OCI-LY3 (cell line): Measurements from ENCODE around the gene PARD3B.

Source experiments
- H2AFZ ChIP-seq: fragments of 200-600, 300-600 bp; shearing (Covaris generic); 2 replicates; pipeline ENCODE4 v1.6.0; 2014; ENCODE audit warnings: antibody characterized with exemption, low read depth, low read length
- H3K27ac ChIP-seq: fragments of 200-600, 300-600 bp; sonication (generic); 2 replicates; pipeline ENCODE4 v1.5.1; 2014; ENCODE audit warnings: mild to moderate bottlenecking, low read length, moderate library complexity, mixed read lengths
- H3K27me3 ChIP-seq: fragments of 200-600, 300-600 bp; sonication (generic); 2 replicates; pipeline ENCODE4 v1.6.1; 2014; ENCODE audit warnings: low read depth, low read length, mixed read lengths
- H3K36me3 ChIP-seq: fragments of 200-600, 300-600 bp; sonication (generic); replicated peaks from 2 replicates; pipeline ENCODE3; 2014; ENCODE audit warnings: low read depth, low read length, mixed read lengths
- H3K4me1 ChIP-seq: fragments of 300-600, 200-600 bp; sonication (generic); 2 replicates; pipeline ENCODE4 v1.6.1; 2014; ENCODE audit warnings: low read length, mixed read lengths
- H3K4me2 ChIP-seq: fragments of 200-600, 300-600 bp; sonication (generic); 2 replicates; pipeline ENCODE4 v1.6.1; 2014; ENCODE audit warnings: low read length, mixed read lengths
- H3K4me3 ChIP-seq: fragments of 300-600, 200-600 bp; sonication (generic); 2 replicates; pipeline ENCODE4 v1.5.1; 2014; ENCODE audit warnings: antibody characterized with exemption, mild to moderate bottlenecking, low read length, moderate library complexity
- H3K79me2 ChIP-seq: fragments of 300-600, 200-600 bp; shearing (Covaris generic); 2 replicates; pipeline ENCODE4 v1.6.1; 2014; ENCODE audit warnings: mild to moderate bottlenecking, low read length, mixed read lengths
- H3K9ac ChIP-seq: fragments of 300-600, 200-600 bp; shearing (Covaris generic); 2 replicates; pipeline ENCODE4 v1.6.0; 2014; ENCODE audit warnings: mild to moderate bottlenecking, low read length, moderate library complexity
- H3K9me3 ChIP-seq: fragments of 200-600, 300-600 bp; shearing (Covaris generic); 2 replicates; pipeline ENCODE4 v1.6.1; 2014; ENCODE audit warnings: low read length, mixed read lengths; ENCODE audit not compliant: insufficient read depth
- H4K20me1 ChIP-seq: fragments of 200-600, 300-600 bp; sonication (generic); 2 replicates; pipeline ENCODE4 v1.6.1; 2016; ENCODE audit warnings: low read length, mixed read lengths; ENCODE audit not compliant: insufficient read depth
- EZH2phosphoT487 ChIP-seq: fragments of 200-600 bp; shearing (Covaris generic); IDR thresholded peaks from 2 replicates; pipeline ENCODE4 v1.6.1; 2018; ENCODE audit warnings: antibody characterized with exemption, mixed run types, low read depth
- TF ChIP-seq, protein P1 (sequence below): fragments of 200-600, 300-600 bp; sonication (generic); IDR thresholded peaks from 2 replicates; pipeline ENCODE4 v1.5.1; 2014; ENCODE audit warnings: antibody characterized with exemption, low read length, low read depth

The PARD3B gene

DNA sequence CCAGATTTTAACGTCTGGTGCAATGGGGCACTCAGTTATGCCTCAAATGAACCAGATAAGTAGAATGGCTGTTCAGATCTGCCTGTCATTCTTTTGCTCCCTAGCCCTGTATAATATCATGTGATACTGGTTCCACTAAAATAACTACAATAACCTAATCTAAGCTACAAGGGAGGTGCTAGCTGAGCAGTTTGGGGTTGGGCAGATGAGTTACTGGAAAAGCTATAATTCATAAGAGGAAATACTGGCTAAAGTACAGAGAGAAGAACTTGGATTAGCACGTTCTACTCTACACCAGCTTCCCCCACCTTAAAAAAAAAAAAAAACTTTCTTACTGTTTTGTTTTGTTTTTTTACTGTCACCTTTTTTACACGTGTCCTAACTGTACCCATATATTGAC, 953.7 kb downstream of the PARD3B start:
- no peak for TF ChIP-seq EZH2phosphoT487
- TF ChIP-seq, protein P1, sequence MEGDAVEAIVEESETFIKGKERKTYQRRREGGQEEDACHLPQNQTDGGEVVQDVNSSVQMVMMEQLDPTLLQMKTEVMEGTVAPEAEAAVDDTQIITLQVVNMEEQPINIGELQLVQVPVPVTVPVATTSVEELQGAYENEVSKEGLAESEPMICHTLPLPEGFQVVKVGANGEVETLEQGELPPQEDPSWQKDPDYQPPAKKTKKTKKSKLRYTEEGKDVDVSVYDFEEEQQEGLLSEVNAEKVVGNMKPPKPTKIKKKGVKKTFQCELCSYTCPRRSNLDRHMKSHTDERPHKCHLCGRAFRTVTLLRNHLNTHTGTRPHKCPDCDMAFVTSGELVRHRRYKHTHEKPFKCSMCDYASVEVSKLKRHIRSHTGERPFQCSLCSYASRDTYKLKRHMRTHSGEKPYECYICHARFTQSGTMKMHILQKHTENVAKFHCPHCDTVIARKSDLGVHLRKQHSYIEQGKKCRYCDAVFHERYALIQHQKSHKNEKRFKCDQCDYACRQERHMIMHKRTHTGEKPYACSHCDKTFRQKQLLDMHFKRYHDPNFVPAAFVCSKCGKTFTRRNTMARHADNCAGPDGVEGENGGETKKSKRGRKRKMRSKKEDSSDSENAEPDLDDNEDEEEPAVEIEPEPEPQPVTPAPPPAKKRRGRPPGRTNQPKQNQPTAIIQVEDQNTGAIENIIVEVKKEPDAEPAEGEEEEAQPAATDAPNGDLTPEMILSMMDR: no peak
- no peak overlapping the region for H3K27ac ChIP-seq
- no peak overlapping the region for H2AFZ ChIP-seq
- H3K79me2 ChIP-seq: no peaks in the 10 kb centered on the region
- no peaks in the 10 kb centered on the region for H3K4me1 ChIP-seq
- no peaks in the 10 kb centered on the region for H3K9me3 ChIP-seq
- no peak overlapping the region for H3K9ac ChIP-seq
- H3K27me3 ChIP-seq: peaks cover 3% of the 10 kb centered on the region; the same call in 1 of the 2 replicates
- H3K4me3 ChIP-seq: no peak overlapping the region
- H3K4me2 ChIP-seq: no peak overlapping the region
- no peaks in the 10 kb centered on the region for H4K20me1 ChIP-seq
- H3K36me3 ChIP-seq: no peaks in the 10 kb centered on the region

DNA sequence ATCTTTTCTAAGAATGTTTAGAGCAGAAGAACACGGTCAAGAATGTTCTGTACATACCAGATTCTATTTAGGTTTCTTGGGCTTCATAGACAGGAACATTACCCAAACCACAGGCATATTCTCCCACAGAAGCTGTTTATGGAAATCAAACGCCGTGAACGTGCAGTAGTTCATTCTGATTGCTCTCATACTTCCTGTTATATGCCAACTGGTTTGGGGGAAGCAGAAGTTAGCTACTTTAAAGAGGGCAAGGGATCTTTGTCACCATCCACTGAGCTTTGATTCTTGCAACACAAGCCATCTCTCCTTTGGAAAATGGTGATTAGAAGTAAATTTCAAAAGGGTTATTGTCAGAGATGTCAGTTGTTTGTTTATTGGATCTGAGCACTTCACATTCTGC, 954.8 kb downstream of the PARD3B start:
- Histone ChIP-seq H3K27me3 (no peaks in the 10 kb centered on the region), H3K9ac (no peak overlapping the region), H3K4me3 (no peak overlapping the region), H4K20me1 (no peaks in the 10 kb centered on the region), H2AFZ (no peak overlapping the region), H3K79me2 (no peaks in the 10 kb centered on the region), H3K9me3 (no peaks in the 10 kb centered on the region), H3K36me3 (no peaks in the 10 kb centered on the region), H3K27ac (no peak overlapping the region), H3K4me1 (no peaks in the 10 kb centered on the region), H3K4me2 (no peak overlapping the region)
- no peak for TF ChIP-seq EZH2phosphoT487
- TF ChIP-seq, protein P1: no peak

DNA sequence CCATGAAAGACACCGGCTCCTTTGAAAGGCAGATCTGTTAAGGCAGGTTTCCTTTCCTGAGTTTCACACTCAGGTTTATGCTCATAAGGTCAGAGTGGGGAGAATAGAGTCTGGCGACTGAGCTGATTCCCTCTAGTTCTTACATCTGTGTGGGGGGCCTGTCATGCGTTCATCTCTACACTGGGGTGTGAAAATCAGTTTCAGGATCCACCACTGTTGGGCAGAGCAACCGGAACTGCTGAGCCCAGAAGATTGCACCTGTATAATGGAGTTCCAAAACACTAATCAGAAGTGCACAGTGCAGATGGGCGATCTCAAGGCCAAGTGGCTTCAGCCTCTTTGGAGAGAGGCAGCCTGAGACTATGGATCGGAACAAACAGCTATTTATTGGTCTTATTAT, 955.7 kb downstream of the PARD3B start:
- TF ChIP-seq, protein P1: no peak
- no peak for TF ChIP-seq EZH2phosphoT487
- Histone ChIP-seq H3K9me3 (no peaks in the 10 kb centered on the region), H3K4me3 (no peak overlapping the region), H3K9ac (no peak overlapping the region), H3K27ac (no peak overlapping the region), H4K20me1 (no peaks in the 10 kb centered on the region), H3K79me2 (no peaks in the 10 kb centered on the region), H3K4me1 (no peaks in the 10 kb centered on the region), H2AFZ (no peak overlapping the region), H3K36me3 (no peaks in the 10 kb centered on the region), H3K4me2 (no peak overlapping the region), H3K27me3 (no peaks in the 10 kb centered on the region)

DNA sequence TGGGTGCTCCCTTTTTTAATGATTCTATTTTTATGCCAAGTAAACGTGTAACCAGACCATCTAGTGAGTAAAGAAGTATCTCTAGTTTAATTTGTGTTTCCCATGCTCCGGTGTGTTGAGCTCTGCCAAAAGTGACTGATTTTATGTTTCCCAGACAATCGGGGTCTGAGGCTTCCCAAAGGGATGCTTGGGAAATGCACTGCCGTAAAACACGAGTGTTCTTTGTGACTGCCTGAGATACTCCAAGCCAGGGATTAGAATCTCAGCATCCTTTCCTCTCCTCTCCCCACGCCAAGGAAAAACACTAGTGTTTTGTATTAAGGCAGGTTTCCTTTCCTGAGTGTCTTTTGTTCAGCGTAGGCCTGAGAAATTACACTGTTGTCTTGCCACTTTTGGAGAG, 956.6 kb downstream of the PARD3B start:
- H3K27me3 ChIP-seq: no peaks in the 10 kb centered on the region
- H3K4me3 ChIP-seq: no peak overlapping the region
- H3K9ac ChIP-seq: no peak overlapping the region
- no peak overlapping the region for H3K4me2 ChIP-seq
- H4K20me1 ChIP-seq: no peaks in the 10 kb centered on the region
- TF ChIP-seq, protein P1: no peak
- no peak for TF ChIP-seq EZH2phosphoT487
- no peaks in the 10 kb centered on the region for H3K79me2 ChIP-seq
- no peak overlapping the region for H3K27ac ChIP-seq
- H3K9me3 ChIP-seq: no peaks in the 10 kb centered on the region
- no peaks in the 10 kb centered on the region for H3K36me3 ChIP-seq
- no peak overlapping the region for H2AFZ ChIP-seq
- H3K4me1 ChIP-seq: no peaks in the 10 kb centered on the region
